Spleen (tissue), 7 donors: ENCODE measurements around the gene ARL14EPL.

ENCODE experiments used
- POLR2A ChIP-seq, 3 donors: fragments of 450-650 bp; IDR thresholded peaks; one replicate each; pipeline ENCODE4 v1.5.1; 2017; ENCODE audit warnings: antibody characterized with exemption in 3 of 3, mild to moderate bottlenecking in 1 of 3
- TF ChIP-seq, protein P1 (sequence below), 11 experiments: fragments of 200-600 bp in 7 of 11; fragments of 450-650 bp in 4 of 11; sonication (generic) in 4 of 11; IDR thresholded peaks in 8 of 11; conservative IDR thresholded peaks in 3 of 11; 1 replicate in 7 of 11; 2 replicates in 4 of 11; pipeline versions ENCODE4 v1.4.0 to v1.8.0; 2016 to 2021; ENCODE audit warnings: antibody characterized with exemption in 11 of 11, inconsistent platforms in 4 of 11, mild to moderate bottlenecking in 1 of 11
- donor health status: DM: no; HTN: no; CAD: no; lungs with moderate emphysema.
- donor health status: DM: no; HTN: no; CAD: no.
- donor health status: DM: no; HTN: no; CAD: no.

- TF ChIP-seq, protein P1, sequence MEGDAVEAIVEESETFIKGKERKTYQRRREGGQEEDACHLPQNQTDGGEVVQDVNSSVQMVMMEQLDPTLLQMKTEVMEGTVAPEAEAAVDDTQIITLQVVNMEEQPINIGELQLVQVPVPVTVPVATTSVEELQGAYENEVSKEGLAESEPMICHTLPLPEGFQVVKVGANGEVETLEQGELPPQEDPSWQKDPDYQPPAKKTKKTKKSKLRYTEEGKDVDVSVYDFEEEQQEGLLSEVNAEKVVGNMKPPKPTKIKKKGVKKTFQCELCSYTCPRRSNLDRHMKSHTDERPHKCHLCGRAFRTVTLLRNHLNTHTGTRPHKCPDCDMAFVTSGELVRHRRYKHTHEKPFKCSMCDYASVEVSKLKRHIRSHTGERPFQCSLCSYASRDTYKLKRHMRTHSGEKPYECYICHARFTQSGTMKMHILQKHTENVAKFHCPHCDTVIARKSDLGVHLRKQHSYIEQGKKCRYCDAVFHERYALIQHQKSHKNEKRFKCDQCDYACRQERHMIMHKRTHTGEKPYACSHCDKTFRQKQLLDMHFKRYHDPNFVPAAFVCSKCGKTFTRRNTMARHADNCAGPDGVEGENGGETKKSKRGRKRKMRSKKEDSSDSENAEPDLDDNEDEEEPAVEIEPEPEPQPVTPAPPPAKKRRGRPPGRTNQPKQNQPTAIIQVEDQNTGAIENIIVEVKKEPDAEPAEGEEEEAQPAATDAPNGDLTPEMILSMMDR (IDR thresholded peaks at IDR 0.05 in 8 of 11, conservative IDR thresholded peaks at IDR 0.05 in 3 of 11): no peak
- no peak for TF ChIP-seq POLR2A (IDR thresholded peaks at IDR 0.05)
Measured at GRCh38 chr5:116013936-116014335, 18.3 kb upstream of the ARL14EPL start.
